ENCODE data around the gene NAT16. TPM values are rescaled to one million over a fixed set of nuclear protein-coding genes. Genes with fewer than 3 reads are reported as not detected.
A peak's percentile ranks its signal among the peaks of the same experiment; 100 is the strongest.

The NAT16 gene
- total and polyA plus RNA-seq, 10 donors = not detected

DNA sequence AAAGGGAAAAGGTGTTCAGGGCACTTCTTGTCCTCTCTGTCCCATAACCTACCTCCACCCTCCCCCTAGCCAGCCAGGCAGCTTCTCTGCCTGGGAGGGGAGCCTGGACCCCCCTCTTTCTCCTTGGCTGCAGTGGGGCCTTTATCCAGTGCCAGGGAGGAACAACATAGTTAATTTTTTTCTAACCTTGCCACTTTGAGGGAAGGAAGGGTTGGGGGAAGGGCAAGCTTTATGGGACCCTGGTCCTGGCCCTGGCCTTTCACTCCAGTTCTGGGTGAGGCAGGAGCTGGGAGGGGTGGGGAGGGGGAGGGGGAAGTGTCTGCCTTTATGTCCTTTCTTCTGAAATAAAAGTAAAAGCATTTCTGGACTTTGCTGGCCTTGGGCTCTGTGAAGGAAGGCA, 19.2 kb downstream of the NAT16 start:
- Histone ChIP-seq H3K4me1 (peaks cover 26 to 48% (median 39%) of the 10 kb centered on the region in 6 donors), H3K27ac (peak overlapping the region in 2 of 8 donors; percentile 11 to 14), H3K4me3 (no peak overlapping the region), H3K36me3 (peaks cover 0 to 47% (median 17%) of the 10 kb centered on the region in 6 donors), H3K9me3 (peaks cover 0 to 6% (median 0%) of the 10 kb centered on the region in 8 donors), H3K27me3 (replicated peaks in 1 of 7) (peaks cover 0 to 43% (median 38%) of the 10 kb centered on the region in 7 donors)
- no peak for DNase-seq
- intact Hi-C loops (cut with DNase I; ENCODE audit: low total_unique reads) = no loop called here
- no peak for TF ChIP-seq POLR2A (IDR thresholded peaks at IDR 0.05)
- TF ChIP-seq, protein P1, sequence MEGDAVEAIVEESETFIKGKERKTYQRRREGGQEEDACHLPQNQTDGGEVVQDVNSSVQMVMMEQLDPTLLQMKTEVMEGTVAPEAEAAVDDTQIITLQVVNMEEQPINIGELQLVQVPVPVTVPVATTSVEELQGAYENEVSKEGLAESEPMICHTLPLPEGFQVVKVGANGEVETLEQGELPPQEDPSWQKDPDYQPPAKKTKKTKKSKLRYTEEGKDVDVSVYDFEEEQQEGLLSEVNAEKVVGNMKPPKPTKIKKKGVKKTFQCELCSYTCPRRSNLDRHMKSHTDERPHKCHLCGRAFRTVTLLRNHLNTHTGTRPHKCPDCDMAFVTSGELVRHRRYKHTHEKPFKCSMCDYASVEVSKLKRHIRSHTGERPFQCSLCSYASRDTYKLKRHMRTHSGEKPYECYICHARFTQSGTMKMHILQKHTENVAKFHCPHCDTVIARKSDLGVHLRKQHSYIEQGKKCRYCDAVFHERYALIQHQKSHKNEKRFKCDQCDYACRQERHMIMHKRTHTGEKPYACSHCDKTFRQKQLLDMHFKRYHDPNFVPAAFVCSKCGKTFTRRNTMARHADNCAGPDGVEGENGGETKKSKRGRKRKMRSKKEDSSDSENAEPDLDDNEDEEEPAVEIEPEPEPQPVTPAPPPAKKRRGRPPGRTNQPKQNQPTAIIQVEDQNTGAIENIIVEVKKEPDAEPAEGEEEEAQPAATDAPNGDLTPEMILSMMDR (IDR thresholded peaks at IDR 0.05 in 8 of 11, conservative IDR thresholded peaks at IDR 0.05 in 3 of 11) = no peak
- no peak for TF ChIP-seq POLR2AphosphoS5 (IDR thresholded peaks at IDR 0.05)

- Histone ChIP-seq H3K27me3 (replicated peaks in 1 of 7) (peaks cover 0 to 34% (median 29%) of the 10 kb centered on the region in 7 donors), H3K36me3 (peaks cover 0 to 47% (median 17%) of the 10 kb centered on the region in 6 donors), H3K9me3 (no peaks in the 10 kb centered on the region), H3K4me1 (peaks cover 22 to 47% (median 37%) of the 10 kb centered on the region in 6 donors), H3K27ac (peak overlapping the region in 2 of 8 donors; percentile 11 to 36), H3K4me3 (no peak overlapping the region)
- intact Hi-C loops (cut with DNase I; ENCODE audit: low total_unique reads) = no loop called here
- 82 to 93% (median 85%) methylated on average over 28 to 31 of the region's 31 CpGs for WGBS, 5 donors
- DNase-seq = no peak
- TF ChIP-seq, protein P1 (IDR thresholded peaks at IDR 0.05 in 8 of 11, conservative IDR thresholded peaks at IDR 0.05 in 3 of 11) = no peak
- no peak for TF ChIP-seq POLR2A (IDR thresholded peaks at IDR 0.05)
- no peak for TF ChIP-seq POLR2AphosphoS5 (IDR thresholded peaks at IDR 0.05)
Measured at GRCh38 chr7:101159696-101160674, 20.1 kb downstream of the NAT16 start.

DNA sequence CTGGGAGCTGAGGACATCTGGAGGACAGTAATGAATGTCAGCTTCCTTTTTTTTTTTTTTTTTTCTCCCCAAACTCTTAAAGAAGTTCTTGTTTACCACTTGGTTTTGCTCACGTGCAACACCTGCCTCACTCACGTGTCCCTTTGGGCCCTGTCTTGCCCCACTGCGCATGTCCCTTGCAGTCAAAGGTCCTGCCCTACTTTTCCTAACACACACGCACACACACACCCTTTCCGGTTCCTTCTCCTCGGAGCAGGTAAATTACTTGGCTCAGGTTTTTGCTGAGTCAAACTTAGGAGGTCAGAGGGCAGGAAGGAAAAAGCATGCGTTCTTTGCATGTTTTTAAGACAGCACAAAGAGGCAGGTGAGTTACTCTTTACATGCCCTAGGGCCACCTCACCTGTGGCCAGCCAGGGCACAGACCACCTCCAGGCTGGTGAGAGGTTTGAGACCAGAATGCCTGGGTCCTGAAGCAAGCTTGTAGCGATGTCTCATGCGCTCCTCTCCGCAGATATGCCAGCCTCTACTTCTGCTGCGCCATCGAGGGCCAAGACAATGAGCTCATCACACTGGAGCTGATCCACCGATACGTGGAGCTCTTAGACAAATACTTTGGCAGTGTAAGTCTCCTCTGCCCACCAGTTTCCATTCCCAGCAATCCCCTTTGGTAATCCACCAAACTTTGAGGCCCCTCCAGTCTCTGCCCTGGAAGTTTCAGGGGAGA, 23.1 kb downstream of the NAT16 start:
- 88 to 93% (median 90%) methylated on average over 14 of the region's 14 CpGs for WGBS, 5 donors
- intact Hi-C loops (cut with DNase I; ENCODE audit: low total_unique reads) = no loop called here

More for the DNA sequence above, 23.1 kb downstream of the NAT16 start:
- no peak for DNase-seq
- no peak overlapping the region for H3K27ac ChIP-seq
- peaks cover 0 to 4% (median 0%) of the 10 kb centered on the region in 7 donors for H3K27me3 ChIP-seq (replicated peaks in 1 of 7)
- TF ChIP-seq POLR2A (IDR thresholded peaks at IDR 0.05) = no peak
- no peak for TF ChIP-seq POLR2AphosphoS5 (IDR thresholded peaks at IDR 0.05)
- TF ChIP-seq, protein P1 (IDR thresholded peaks at IDR 0.05 in 8 of 11, conservative IDR thresholded peaks at IDR 0.05 in 3 of 11) = no peak
- no peaks in the 10 kb centered on the region for H3K9me3 ChIP-seq
- H3K36me3 ChIP-seq = peaks cover 0 to 47% (median 17%) of the 10 kb centered on the region in 6 donors
- H3K4me1 ChIP-seq = peaks cover 7 to 32% (median 19%) of the 10 kb centered on the region in 6 donors
- no peak overlapping the region for H3K4me3 ChIP-seq
